PC-3 (cell line): Measurements from ENCODE around the gene VAV3.

Experiments used
- EZH2phosphoT487 ChIP-seq: fragments of 300-600 bp; sonication (generic); IDR thresholded peaks from 2 replicates; pipeline ENCODE4 v1.6.1; 2018; ENCODE audit warnings: mild to moderate bottlenecking, antibody characterized with exemption, low read length, borderline replicate concordance
- TF ChIP-seq, protein P1 (sequence below): fragments of 300-600 bp; sonication (generic); conservative IDR thresholded peaks from 2 replicates; pipeline ENCODE4 v1.5.1; 2017; ENCODE audit warnings: antibody characterized with exemption, low read depth, mild to moderate bottlenecking, low read length

DNA sequence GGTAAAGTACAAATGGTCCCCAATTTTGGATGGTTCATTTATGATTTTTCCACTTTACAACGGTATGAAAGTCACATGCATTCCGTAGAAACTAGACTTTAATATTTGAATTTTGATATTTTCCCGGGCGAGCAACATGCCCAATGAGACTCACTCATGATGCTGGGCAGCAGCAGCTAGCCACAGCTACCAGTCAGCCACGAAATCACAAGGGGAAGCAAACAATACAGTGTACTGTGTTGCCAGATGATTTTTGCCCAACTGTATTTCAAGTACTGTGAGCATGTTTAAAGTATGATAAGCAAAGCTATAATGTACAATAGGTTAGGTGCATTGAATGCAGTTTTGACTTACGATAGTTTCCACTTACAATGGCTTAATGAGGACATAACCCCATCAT lies 266.8 kb downstream of the VAV3 start:
- no peak for TF ChIP-seq EZH2phosphoT487
- TF ChIP-seq, protein P1, sequence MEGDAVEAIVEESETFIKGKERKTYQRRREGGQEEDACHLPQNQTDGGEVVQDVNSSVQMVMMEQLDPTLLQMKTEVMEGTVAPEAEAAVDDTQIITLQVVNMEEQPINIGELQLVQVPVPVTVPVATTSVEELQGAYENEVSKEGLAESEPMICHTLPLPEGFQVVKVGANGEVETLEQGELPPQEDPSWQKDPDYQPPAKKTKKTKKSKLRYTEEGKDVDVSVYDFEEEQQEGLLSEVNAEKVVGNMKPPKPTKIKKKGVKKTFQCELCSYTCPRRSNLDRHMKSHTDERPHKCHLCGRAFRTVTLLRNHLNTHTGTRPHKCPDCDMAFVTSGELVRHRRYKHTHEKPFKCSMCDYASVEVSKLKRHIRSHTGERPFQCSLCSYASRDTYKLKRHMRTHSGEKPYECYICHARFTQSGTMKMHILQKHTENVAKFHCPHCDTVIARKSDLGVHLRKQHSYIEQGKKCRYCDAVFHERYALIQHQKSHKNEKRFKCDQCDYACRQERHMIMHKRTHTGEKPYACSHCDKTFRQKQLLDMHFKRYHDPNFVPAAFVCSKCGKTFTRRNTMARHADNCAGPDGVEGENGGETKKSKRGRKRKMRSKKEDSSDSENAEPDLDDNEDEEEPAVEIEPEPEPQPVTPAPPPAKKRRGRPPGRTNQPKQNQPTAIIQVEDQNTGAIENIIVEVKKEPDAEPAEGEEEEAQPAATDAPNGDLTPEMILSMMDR, result no peak
